Right lobe of liver (tissue), 6 donors: ENCODE results near the gene BOD1L1. TPM values are rescaled to one million over a fixed set of nuclear protein-coding genes. Genes with fewer than 3 reads are reported as not detected.

Source experiments
- ATAC-seq, 4 donors: fragments of 200-7000 bp; cut with Tn5 transposase; one replicate each; pipeline ENCODE4 v1.9.1; 2020; ENCODE audit warnings: mild to moderate bottlenecking in 4 of 4, moderate library complexity in 4 of 4
- DNase-seq, 3 donors: peaks; one replicate each; pipeline ENCODE4 v3.0.0-alpha.2; 2020
- H3K27ac ChIP-seq, 3 donors: fragments of 200-600 bp; one replicate each; pipeline ENCODE4 v1.8.0; 2022
- H3K27me3 ChIP-seq, 2 donors: fragments of 200-600 bp; one replicate each; pipeline ENCODE4 v1.8.0; 2022
- H3K36me3 ChIP-seq, 4 donors: fragments of 200-600 bp; sonication (generic) in 1 of 4; one replicate each; pipeline versions ENCODE4 v1.5.1 to v1.8.0; 2017 to 2022; ENCODE audit warnings: control low read depth in 1 of 4
- H3K4me1 ChIP-seq, 4 donors: fragments of 200-600 bp; sonication (generic) in 1 of 4; one replicate each; pipeline versions ENCODE4 v1.5.1 to v1.8.0; 2017 to 2022; ENCODE audit warnings: control low read depth in 1 of 4
- H3K4me3 ChIP-seq, 3 donors: fragments of 200-600 bp; one replicate each; pipeline ENCODE4 v1.8.0; 2022
- H3K9me3 ChIP-seq, 4 donors: fragments of 200-600 bp; sonication (generic) in 1 of 4; one replicate each; pipeline versions ENCODE4 v1.5.1 to v1.8.0; 2017 to 2022; ENCODE audit warnings: control low read depth in 1 of 4
- POLR2A ChIP-seq: fragments of 450-650 bp; IDR thresholded peaks from one replicate; pipeline ENCODE4 v1.6.1; 2017; ENCODE audit warnings: antibody characterized with exemption, mild to moderate bottlenecking
- WGBS: methylation state at CpG from one replicate; pipeline ENCODE4 v1.1.6; 2018; ENCODE audit warnings: low coverage, low lambda C conversion rate; ENCODE audit not compliant: insufficient coverage; ENCODE audit errors: missing lambda C conversion rate; 5-methylcytosine and 5-hydroxymethylcytosine counted together
- intact Hi-C, 2 donors: fragments of 100-400 bp; cut with DNase I; formaldehyde crosslinking; loops; one replicate each; pipeline versions ENCODE4 v1.11.2 to v1.14.1; 2022
- microRNA-seq, 2 donors: library from miRNA; unstranded; fragments of <30 nt; microRNA quantifications; one replicate each; pipeline ENCODE4, GENCODE V29; 2019 to 2020
- small RNA-seq, 2 experiments: library from RNA; depleted of rRNA; stranded (forward); fragments of <200 nt; gene quantifications; one replicate each; pipeline ENCODE3, GENCODE V24; 2016
- total RNA-seq, 6 experiments: library from RNA; depleted of rRNA in 2 of 6; stranded (reverse); fragments of >200 nt in 2 of 6; fragmentation: NEBNext Ultra II Directional in 3 of 6; extraction: Animal tissue kit (Norgen Biotek cat#: 25700) in 3 of 6; gene quantifications; one replicate each; pipeline versions ENCODE4 v1.1.0 to v1.2.4, GENCODE V29; 2016 to 2023
- TF ChIP-seq, protein P1 (sequence below), 4 donors: fragments of 200-600 bp in 3 of 4; fragments of 450-650 bp in 1 of 4; IDR thresholded peaks; one replicate each; pipeline versions ENCODE4 v1.5.1 to v1.8.0; 2016 to 2022; ENCODE audit warnings: antibody characterized with exemption in 4 of 4, mild to moderate bottlenecking in 2 of 4
- donor health status: DM: no; HTN: yes; CAD: no.
- donor health status: DM: no; HTN: no; CAD: no.
- donor health status: DM: no; HTN: no; CAD: no.
- donor health status: DM: no; HTN: yes; CAD: no.
- donor health status: DM: no; HTN: yes; CAD: no.

Gene BOD1L1
- total RNA-seq, 6 experiments from 2014 or later = 8.7 to 13.8 (median 11.6) TPM

GRCh38 chr4:13523591-13524503 is 103.7 kb downstream of the BOD1L1 start:
- H3K9me3 ChIP-seq = no peaks in the 10 kb centered on the region
- peaks cover 0 to 24% of the 10 kb centered on the region in 2 donors for H3K27me3 ChIP-seq
- TF ChIP-seq, protein P1, sequence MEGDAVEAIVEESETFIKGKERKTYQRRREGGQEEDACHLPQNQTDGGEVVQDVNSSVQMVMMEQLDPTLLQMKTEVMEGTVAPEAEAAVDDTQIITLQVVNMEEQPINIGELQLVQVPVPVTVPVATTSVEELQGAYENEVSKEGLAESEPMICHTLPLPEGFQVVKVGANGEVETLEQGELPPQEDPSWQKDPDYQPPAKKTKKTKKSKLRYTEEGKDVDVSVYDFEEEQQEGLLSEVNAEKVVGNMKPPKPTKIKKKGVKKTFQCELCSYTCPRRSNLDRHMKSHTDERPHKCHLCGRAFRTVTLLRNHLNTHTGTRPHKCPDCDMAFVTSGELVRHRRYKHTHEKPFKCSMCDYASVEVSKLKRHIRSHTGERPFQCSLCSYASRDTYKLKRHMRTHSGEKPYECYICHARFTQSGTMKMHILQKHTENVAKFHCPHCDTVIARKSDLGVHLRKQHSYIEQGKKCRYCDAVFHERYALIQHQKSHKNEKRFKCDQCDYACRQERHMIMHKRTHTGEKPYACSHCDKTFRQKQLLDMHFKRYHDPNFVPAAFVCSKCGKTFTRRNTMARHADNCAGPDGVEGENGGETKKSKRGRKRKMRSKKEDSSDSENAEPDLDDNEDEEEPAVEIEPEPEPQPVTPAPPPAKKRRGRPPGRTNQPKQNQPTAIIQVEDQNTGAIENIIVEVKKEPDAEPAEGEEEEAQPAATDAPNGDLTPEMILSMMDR (IDR thresholded peaks at IDR 0.05) = no peak
- TF ChIP-seq POLR2A = no peak
- no peaks in the 10 kb centered on the region for H3K36me3 ChIP-seq
- WGBS = 14% methylated on average over 31 of the region's 59 CpGs
- DNase-seq (no peak), ATAC-seq (no peak)
- intact Hi-C loops = no loop called here
- no peak overlapping the region for H3K27ac ChIP-seq
- no peaks in the 10 kb centered on the region for H3K4me1 ChIP-seq
- no peak overlapping the region for H3K4me3 ChIP-seq

DNA sequence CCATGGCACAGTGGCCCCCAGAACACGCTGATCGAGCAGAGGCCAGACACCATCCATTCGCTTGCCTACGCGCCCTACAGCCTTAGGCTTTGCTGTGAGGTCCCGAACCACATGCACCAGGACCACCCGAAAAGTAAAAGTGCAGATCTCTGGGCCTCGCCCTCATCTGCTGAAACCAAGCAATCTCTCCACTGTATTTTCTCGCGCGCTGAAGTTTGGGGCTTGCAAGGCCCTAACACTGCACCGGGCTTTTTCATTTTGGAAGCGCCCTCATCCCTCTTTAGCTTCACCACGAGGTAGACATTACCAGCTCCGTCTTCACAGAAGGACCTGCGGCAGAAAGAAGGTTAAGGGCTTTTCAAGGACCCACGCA is 104.4 kb downstream of the BOD1L1 start:
- Histone ChIP-seq H3K27me3 (peaks cover 0 to 18% of the 10 kb centered on the region in 2 donors), H3K4me1 (no peaks in the 10 kb centered on the region), H3K9me3 (no peaks in the 10 kb centered on the region), H3K36me3 (no peaks in the 10 kb centered on the region), H3K27ac (no peak overlapping the region), H3K4me3 (no peak overlapping the region)
- ATAC-seq (peak in 1 of 4 donors; percentile 26), DNase-seq (no peak)
- TF ChIP-seq, protein P1 (IDR thresholded peaks at IDR 0.05) = no peak
- TF ChIP-seq POLR2A = no peak
- intact Hi-C loops = no loop called here
- 3% methylated on average over 6 of the region's 17 CpGs for WGBS

DNA sequence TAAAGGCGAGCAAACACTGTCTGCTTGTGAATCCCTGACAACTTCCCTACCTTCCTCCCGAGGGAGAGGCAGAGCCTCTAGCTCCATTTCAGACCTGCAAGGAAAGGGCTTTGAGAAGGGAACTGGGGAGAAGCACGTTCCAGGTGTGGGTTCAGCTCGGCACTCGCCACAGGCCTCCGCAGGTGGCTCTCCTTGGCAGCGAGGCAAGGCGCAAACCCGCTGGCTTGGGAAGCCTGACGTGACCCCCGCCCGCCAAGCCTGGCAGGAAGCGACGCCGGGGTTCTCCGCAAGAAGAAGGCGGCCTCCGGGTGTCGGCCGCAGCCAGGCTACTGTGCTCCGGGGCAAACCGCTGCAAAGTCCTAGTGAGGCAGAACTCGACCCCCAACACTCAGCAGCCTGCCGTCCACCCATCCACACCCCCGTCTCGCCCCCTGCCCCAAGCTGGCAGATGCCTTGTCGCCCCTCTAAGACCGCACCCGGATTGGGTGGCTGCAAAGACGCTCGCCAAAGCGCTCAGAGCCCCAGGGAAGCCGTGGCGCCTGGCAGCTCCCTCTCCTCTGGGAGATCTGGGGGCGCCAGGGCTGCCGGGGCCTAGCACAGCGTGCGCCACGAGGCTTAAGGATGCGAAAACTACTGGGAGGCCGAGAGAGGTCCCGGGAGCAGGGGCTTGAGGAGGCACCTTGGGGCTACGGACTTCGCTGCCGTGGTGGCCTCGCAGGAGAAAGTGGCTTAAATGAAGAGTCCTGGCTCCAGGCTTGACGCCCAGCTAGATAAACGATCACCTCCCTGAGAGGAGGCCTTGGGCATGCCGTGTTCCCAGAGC is 105.0 kb downstream of the BOD1L1 start:
- Histone ChIP-seq H3K4me3 (no peak overlapping the region), H3K27me3 (peaks cover 0 to 18% of the 10 kb centered on the region in 2 donors), H3K36me3 (no peaks in the 10 kb centered on the region), H3K4me1 (no peaks in the 10 kb centered on the region), H3K27ac (no peak overlapping the region), H3K9me3 (no peaks in the 10 kb centered on the region)
- DNase-seq (no peak), ATAC-seq (peak in 2 of 4 donors; percentile 23 to 25)
- intact Hi-C loops = no loop called here
- WGBS = 4% methylated on average over 10 of the region's 49 CpGs
- TF ChIP-seq, protein P1 (IDR thresholded peaks at IDR 0.05) = no peak
- no peak for TF ChIP-seq POLR2A

DNA sequence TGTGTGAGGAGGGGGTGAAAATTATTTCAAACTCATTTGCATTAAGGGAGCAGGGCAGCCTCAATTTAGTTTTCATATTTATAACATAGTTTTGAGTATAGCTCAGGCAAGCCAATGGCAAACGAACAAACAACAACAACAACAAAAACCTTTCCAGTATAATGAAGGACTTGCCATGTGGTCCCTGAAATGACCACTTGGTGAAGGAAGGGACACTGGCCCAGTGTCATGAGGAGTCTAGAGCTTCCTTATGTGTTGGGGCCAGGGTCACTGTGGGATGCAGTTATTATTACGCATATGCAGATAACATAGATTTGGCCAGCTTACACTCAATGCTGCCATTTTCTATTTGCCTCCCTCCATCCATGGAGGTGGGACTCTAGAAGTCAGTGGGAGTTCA is 106.5 kb downstream of the BOD1L1 start:
- intact Hi-C loops = no loop called here
- DNase-seq (no peak), ATAC-seq (no peak)
- H3K27me3 ChIP-seq = peaks cover 0 to 14% of the 10 kb centered on the region in 2 donors
- no peaks in the 10 kb centered on the region for H3K9me3 ChIP-seq
- no peaks in the 10 kb centered on the region for H3K4me1 ChIP-seq
- H3K4me3 ChIP-seq = no peak overlapping the region
- no peak for TF ChIP-seq POLR2A
- TF ChIP-seq, protein P1 (IDR thresholded peaks at IDR 0.05) = no peak
- 49% methylated on average over 2 of the region's 2 CpGs for WGBS
- no peak overlapping the region for H3K27ac ChIP-seq
- no peaks in the 10 kb centered on the region for H3K36me3 ChIP-seq

Small RNAs within 50 kb of the gene (microRNA-seq; reads per million reads assigned to microRNA genes)
- 0 to 0.29 reads per million in 2 donors for gene MIR5091

Small RNAs within 50 kb of the gene (small RNA-seq; reads per million reads assigned to genes)
- gene MIR5091 = 1.3 to 1.7 reads per million in 2 experiments

Other genes with a start within 250 kb of the BOD1L1 start
- gene RAB28, start 143.4 kb downstream of the BOD1L1 start, total RNA-seq = 1 to 10 TPM; 3.8 to 5.8 (median 5.1) TPM
- not detected for gene NKX3-2, start 83.2 kb downstream of the BOD1L1 start, total RNA-seq